Measurements from ENCODE around the gene EGF.

The EGF gene

DNA sequence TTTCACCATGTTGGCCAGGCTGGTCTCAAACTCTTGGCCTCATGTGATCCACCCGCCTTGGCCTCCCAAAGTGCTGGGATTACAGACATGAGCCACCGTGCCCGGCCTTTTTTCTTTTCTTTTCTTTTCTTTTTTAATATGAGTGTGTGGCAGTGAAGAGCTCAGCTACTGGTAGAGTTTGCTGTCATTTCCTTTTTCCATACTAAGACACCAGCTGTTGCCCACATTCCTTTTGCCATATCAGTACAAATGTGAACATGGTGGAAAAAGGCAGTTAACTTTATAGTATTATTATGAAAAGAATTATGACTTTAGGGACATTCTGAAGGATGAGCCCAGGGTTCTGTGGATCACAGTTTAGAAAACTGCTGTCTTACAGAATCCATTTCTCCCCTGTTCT lies 69.8 kb downstream of the EGF start:
- Histone ChIP-seq H3K4me1 (peaks cover 0 to 13% (median 5%) of the 10 kb centered on the region in 10 experiments; a peak in 10 of 20 replicates), H3K27me3 (no peaks in the 10 kb centered on the region), H3K4me3 (no peak overlapping the region), H4K20me1 (no peaks in the 10 kb centered on the region), H3K36me3 (no peaks in the 10 kb centered on the region), H3K4me2 (no peak overlapping the region), H3K27ac (no peak overlapping the region), H3K9ac (no peak overlapping the region), H3K9me3 (replicated peaks in 1 of 11) (no peaks in the 10 kb centered on the region)
- no peak for TF ChIP-seq Cebpa-rat (IDR thresholded peaks at IDR 0.05)

DNA sequence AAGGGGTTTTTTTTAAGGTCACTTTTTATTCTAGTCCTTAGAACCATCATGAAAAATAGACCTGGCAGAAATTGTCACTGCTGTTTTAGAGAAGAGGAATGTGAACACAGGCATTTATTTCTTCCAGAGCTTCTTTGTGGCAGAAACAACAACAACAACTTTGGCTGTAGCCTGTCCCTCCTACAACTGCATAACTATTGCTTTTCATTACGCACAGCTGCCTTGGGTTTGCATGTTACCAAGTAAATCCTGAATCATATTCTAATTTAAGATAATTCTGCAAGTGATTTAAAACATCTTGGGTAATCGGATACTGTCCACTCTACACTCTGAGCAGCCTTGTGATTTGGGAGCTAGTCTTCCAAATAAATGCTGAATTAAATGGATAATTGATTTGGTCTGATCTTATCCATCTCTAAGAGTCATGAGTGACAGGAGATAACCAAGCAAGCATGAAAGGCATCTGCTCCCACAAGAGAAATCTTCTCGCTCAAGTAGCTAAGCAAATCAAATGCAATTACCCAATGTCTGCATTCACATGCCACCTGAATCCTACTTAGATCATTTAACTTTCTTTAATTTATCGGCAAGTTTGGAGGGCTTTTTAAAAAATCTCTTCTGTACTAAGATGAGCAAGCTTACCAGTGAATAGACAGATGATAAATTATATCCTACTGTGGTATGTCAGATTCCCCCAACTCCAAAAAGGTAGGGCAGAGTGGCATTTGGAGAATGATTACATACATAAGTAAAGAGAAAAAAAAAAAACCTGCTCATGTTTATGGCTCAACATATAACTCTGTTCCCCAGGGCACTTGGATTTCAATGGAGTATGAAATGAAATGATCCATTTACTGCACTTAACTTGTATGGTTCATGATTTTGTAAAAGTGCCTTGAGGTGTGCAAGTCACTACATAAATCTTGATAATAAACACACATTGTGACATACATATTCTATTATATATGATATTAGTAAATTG lies 73.6 kb downstream of the EGF start:
- H3K9ac ChIP-seq, result no peak overlapping the region
- peaks cover 7 to 25% (median 18%) of the 10 kb centered on the region in 10 experiments; a peak in 18 of 20 replicates for H3K4me1 ChIP-seq
- H3K27ac ChIP-seq, result no peak overlapping the region
- no peaks in the 10 kb centered on the region for H3K36me3 ChIP-seq
- H3K4me2 ChIP-seq, result no peak overlapping the region
- H3K9me3 ChIP-seq (replicated peaks in 1 of 11), result peaks cover 0 to 10% (median 0%) of the 10 kb centered on the region in 11 experiments; a peak in 5 of 22 replicates
- H4K20me1 ChIP-seq, result peaks cover 0 to 5% (median 0%) of the 10 kb centered on the region in 11 experiments; a peak in 1 of 22 replicates
- TF ChIP-seq Cebpa-rat (IDR thresholded peaks at IDR 0.05), result no peak
- no peak overlapping the region for H3K4me3 ChIP-seq
- no peaks in the 10 kb centered on the region for H3K27me3 ChIP-seq

DNA sequence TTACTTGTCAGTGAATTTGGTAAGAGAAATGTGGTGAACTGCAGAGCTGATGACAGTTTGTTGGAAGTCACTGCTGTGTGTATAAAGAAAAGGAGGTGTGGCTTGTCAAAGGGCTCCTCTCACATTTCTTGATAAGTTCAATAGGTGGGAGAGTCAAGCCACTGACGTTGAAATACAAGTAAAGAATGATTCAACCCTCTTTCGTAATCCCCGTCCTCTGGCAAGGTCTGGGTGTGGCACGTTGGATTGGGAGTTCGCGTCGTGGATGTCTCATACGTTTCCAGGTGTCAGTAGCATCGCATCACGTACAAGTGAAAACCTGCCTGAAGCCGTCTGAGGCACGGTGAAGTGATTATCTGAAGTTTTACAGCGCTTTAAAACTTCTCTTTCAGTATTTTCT lies 76.4 kb downstream of the EGF start:
- peaks cover 0 to 16% (median 0%) of the 10 kb centered on the region in 11 experiments; a peak in 6 of 22 replicates for H3K9me3 ChIP-seq (replicated peaks in 1 of 11)
- H3K4me2 ChIP-seq, result peak overlapping the region in 3 of 11 experiments; percentile 18 to 59 (median 54); a peak in 3 of 22 replicates
- peaks cover 0 to 5% (median 0%) of the 10 kb centered on the region in 11 experiments; a peak in 1 of 22 replicates for H4K20me1 ChIP-seq
- no peak overlapping the region for H3K27ac ChIP-seq
- peaks cover 0 to 5% (median 0%) of the 10 kb centered on the region in 11 experiments; a peak in 1 of 22 replicates for H3K27me3 ChIP-seq
- no peaks in the 10 kb centered on the region for H3K36me3 ChIP-seq
- H3K4me3 ChIP-seq, result no peak overlapping the region
- no peak overlapping the region for H3K9ac ChIP-seq
- no peak for TF ChIP-seq Cebpa-rat (IDR thresholded peaks at IDR 0.05)
- peaks cover 7 to 33% (median 23%) of the 10 kb centered on the region in 10 experiments; a peak in 18 of 20 replicates for H3K4me1 ChIP-seq

DNA sequence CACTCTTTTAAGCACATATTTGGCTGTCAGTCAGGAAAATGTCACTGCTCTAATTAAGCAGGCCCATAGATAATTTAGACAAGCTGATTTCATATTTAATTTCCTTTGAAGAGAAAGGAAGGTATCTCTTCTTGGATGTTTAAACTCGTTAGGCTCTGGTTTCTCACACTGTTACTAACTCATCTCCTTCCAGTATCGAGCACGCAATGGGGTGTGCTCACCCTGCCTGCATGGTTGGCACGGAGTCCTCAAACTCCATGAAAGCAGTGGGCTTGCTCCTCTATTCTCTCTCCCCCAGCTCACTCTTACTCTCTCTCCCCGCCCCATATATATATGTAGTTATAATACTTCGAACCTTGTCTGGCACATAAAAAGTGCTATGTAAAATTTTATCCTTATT lies 76.9 kb downstream of the EGF start:
- no peak for TF ChIP-seq Cebpa-rat (IDR thresholded peaks at IDR 0.05)
- Histone ChIP-seq H3K9me3 (replicated peaks in 1 of 11) (peaks cover 0 to 16% (median 0%) of the 10 kb centered on the region in 11 experiments; a peak in 6 of 22 replicates), H3K36me3 (no peaks in the 10 kb centered on the region), H4K20me1 (peaks cover 0 to 5% (median 0%) of the 10 kb centered on the region in 11 experiments; a peak in 1 of 22 replicates), H3K9ac (no peak overlapping the region), H3K27ac (0 out of 22 replicates have a peak overlapping the region, but pooled peaks of 1 of the 11 experiments have one; percentile 48), H3K4me1 (peaks cover 7 to 38% (median 23%) of the 10 kb centered on the region in 10 experiments; a peak in 18 of 20 replicates), H3K4me2 (peak overlapping the region in 5 of 11 experiments; percentile 54 to 64 (median 57); a peak in 9 of 22 replicates), H3K4me3 (no peak overlapping the region), H3K27me3 (peaks cover 0 to 9% (median 0%) of the 10 kb centered on the region in 11 experiments; a peak in 1 of 22 replicates)

DNA sequence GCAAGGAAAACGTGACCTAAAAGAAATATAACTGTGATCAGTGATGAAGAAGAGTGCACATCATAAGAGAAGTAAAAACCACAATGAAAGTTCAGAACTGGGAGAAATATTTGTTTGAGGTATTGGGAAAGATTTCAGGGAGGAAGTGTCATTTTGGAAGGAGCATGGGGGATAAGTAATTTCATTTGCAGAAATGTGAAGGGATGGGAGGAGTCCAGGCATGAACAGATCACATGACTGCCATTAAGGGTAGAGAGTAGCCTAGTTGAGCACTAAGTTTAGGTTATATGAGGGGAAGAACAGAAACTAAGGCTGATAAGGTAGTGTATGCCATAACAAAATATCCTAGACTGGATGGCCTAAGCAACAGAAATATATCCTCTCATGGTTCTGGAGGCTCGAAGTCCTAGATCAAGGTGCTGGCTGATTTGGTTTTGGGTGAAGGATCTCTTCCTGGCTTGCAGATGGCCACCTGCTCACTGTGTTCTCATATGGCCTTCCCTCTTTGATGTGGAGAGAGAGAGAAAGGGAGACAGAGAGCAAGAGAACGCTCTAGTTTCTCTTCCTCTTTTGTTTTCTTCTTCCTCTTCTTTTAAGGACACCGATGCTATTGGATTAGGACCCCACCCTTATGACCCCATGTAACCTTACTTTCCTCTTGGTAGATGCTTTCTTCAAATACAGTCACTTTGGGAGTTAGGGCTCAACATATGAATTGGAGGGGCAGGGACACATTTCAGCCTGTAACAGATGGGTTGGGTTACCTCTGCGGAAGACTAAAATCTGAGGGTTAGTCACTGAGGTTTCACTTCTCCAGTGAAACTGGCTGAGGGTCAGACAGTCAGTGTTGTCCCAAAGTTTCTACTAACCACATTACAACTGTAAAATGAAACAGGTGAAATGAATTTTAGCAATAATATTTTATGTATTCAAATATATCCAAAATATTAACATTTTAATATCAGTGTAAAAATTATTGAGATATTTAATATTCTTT lies 77.9 kb downstream of the EGF start:
- peak overlapping the region in 9 of 11 experiments; percentile 15 to 72 (median 55); a peak in 16 of 22 replicates for H3K4me2 ChIP-seq
- no peak overlapping the region for H3K4me3 ChIP-seq
- H4K20me1 ChIP-seq, result peaks cover 0 to 5% (median 0%) of the 10 kb centered on the region in 11 experiments; a peak in 1 of 22 replicates
- H3K9me3 ChIP-seq (replicated peaks in 1 of 11), result peaks cover 0 to 16% (median 0%) of the 10 kb centered on the region in 11 experiments; a peak in 6 of 22 replicates
- H3K27ac ChIP-seq, result peak overlapping the region in 4 of 11 experiments; percentile 11 to 57 (median 46); a peak in 7 of 22 replicates
- peaks cover 7 to 38% (median 23%) of the 10 kb centered on the region in 10 experiments; a peak in 18 of 20 replicates for H3K4me1 ChIP-seq
- TF ChIP-seq Cebpa-rat (IDR thresholded peaks at IDR 0.05), result no peak
- H3K36me3 ChIP-seq, result no peaks in the 10 kb centered on the region
- H3K27me3 ChIP-seq, result peaks cover 0 to 18% (median 0%) of the 10 kb centered on the region in 11 experiments; a peak in 2 of 22 replicates
- no peak overlapping the region for H3K9ac ChIP-seq

DNA sequence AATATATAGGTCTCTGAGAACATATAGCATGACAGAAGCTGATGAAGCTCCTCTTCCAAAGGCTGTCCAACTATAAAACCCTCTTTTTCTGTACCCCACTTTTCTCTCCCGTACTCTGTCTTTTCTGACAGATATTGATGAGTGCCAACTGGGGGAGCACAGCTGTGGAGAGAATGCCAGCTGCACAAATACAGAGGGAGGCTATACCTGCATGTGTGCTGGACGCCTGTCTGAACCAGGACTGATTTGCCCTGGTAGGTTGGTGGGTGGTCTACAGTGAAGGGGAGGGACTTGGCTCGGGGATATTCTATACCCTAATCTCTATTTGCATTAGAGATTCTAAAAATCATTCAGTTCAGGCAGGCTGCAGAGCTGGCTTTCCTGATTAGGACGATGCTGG lies 80.4 kb downstream of the EGF start:
- Histone ChIP-seq H3K27ac (no peak overlapping the region), H3K9ac (no peak overlapping the region), H3K9me3 (replicated peaks in 1 of 11) (peaks cover 0 to 16% (median 0%) of the 10 kb centered on the region in 11 experiments; a peak in 6 of 22 replicates)

DNA sequence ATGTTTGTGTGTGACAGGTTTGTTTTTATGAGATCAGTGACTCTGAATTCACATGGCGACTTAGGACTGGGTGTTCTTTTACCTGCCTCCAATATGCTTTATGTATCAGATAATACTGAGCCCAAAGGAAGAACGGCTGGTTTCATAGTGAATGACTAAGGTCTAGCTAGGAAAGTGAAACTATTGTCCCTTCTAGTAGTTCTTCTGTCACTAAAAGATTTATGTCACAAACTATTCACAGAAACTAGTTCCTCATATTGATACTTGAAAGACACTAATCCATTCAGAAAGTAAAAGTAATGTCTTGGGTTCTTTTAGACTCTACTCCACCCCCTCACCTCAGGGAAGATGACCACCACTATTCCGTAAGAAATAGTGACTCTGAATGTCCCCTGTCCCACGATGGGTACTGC lies 81.7 kb downstream of the EGF start:
- no peak overlapping the region for H3K27ac ChIP-seq
- peaks cover 19 to 43% (median 32%) of the 10 kb centered on the region in 10 experiments for H3K4me1 ChIP-seq
- no peak overlapping the region for H3K4me3 ChIP-seq

More for the DNA sequence above, 80.4 kb downstream of the EGF start:
- peaks cover 0 to 9% (median 0%) of the 10 kb centered on the region in 11 experiments; a peak in 2 of 22 replicates for H4K20me1 ChIP-seq
- H3K27me3 ChIP-seq, result peaks cover 0 to 18% (median 0%) of the 10 kb centered on the region in 11 experiments; a peak in 3 of 22 replicates
- H3K4me3 ChIP-seq, result no peak overlapping the region
- no peaks in the 10 kb centered on the region for H3K36me3 ChIP-seq
- peaks cover 15 to 48% (median 32%) of the 10 kb centered on the region in 10 experiments for H3K4me1 ChIP-seq
- no peak for TF ChIP-seq Cebpa-rat (IDR thresholded peaks at IDR 0.05)
- no peak overlapping the region for H3K4me2 ChIP-seq

More for the DNA sequence above, 81.7 kb downstream of the EGF start:
- no peak overlapping the region for H3K9ac ChIP-seq
- no peaks in the 10 kb centered on the region for H3K36me3 ChIP-seq
- H3K27me3 ChIP-seq, result peaks cover 0 to 24% (median 0%) of the 10 kb centered on the region in 11 experiments; a peak in 4 of 22 replicates
- H4K20me1 ChIP-seq, result peaks cover 0 to 13% (median 0%) of the 10 kb centered on the region in 11 experiments; a peak in 2 of 22 replicates
- no peak for TF ChIP-seq Cebpa-rat (IDR thresholded peaks at IDR 0.05)
- H3K4me2 ChIP-seq, result peak overlapping the region in 2 of 11 experiments; percentile 21 to 24; a peak in 1 of 22 replicates
- peaks cover 0 to 16% (median 0%) of the 10 kb centered on the region in 11 experiments; a peak in 6 of 22 replicates for H3K9me3 ChIP-seq (replicated peaks in 1 of 11)
